Gastroesophageal sphincter (tissue), 4 donors: ENCODE data around the gene SDHAF2. TPM values are rescaled to one million over a fixed set of nuclear protein-coding genes. Genes with fewer than 3 reads are reported as not detected.
"Not testable (repeated sequence)": the region's sequence is repeated elsewhere in the genome, so short reads cannot be mapped to it uniquely, and the experiment has no call there.

Experiments used
- ATAC-seq: fragments of 150-250 bp; one replicate; pipeline ENCODE4 v1.9.1; 2016; ENCODE audit warnings: mild to moderate bottlenecking, moderate library complexity
- H3K27ac ChIP-seq, 4 donors: fragments of 200-600 bp; sonication (generic) in 3 of 4; 1 replicate in 3 of 4; 2 replicates in 1 of 4; pipeline ENCODE4 v1.5.1; 2016 to 2019
- H3K27me3 ChIP-seq: fragments of 200-600 bp; sonication (generic); one replicate; pipeline ENCODE4 v1.5.1; 2019
- H3K36me3 ChIP-seq, 2 donors: fragments of 200-600 bp; sonication (generic); one replicate each; pipeline ENCODE4 v1.5.1; 2019; ENCODE audit warnings: control low read depth in 1 of 2
- H3K4me1 ChIP-seq, 3 donors: fragments of 200-600 bp; sonication (generic); 1 replicate in 2 of 3; 2 replicates in 1 of 3; pipeline ENCODE4 v1.5.1; 2016 to 2019; ENCODE audit warnings: control low read depth in 2 of 3
- H3K4me3 ChIP-seq, 2 donors: fragments of 200-600 bp; sonication (generic); one replicate each; pipeline ENCODE4 v1.5.1; 2019; ENCODE audit warnings: mild to moderate bottlenecking in 1 of 2, moderate library complexity in 1 of 2
- H3K9me3 ChIP-seq, 3 donors: fragments of 200-600 bp; sonication (generic); one replicate each; pipeline ENCODE4 v1.5.1; 2017 to 2019; ENCODE audit warnings: control low read depth in 2 of 3
- EP300 ChIP-seq: sonication (generic); formaldehyde crosslinking; IDR thresholded peaks from one replicate; pipeline ENCODE4 v1.6.1; 2017; ENCODE audit warnings: antibody characterized with exemption, mild to moderate bottlenecking
- POLR2A ChIP-seq, 2 donors: fragments of 450-650 bp; IDR thresholded peaks; one replicate each; pipeline ENCODE4 v1.6.1; 2017; ENCODE audit warnings: antibody characterized with exemption in 2 of 2, mild to moderate bottlenecking in 2 of 2, moderate library complexity in 1 of 2
- POLR2AphosphoS5 ChIP-seq: sonication (generic); formaldehyde crosslinking; IDR thresholded peaks from one replicate; pipeline ENCODE4 v1.6.1; 2017; ENCODE audit warnings: antibody characterized with exemption
- WGBS, 2 donors: methylation state at CpG; one replicate each; pipeline ENCODE4 v1.1.5; 2018; ENCODE audit warnings: low coverage in 1 of 2; 5-methylcytosine and 5-hydroxymethylcytosine counted together
- total RNA-seq, 4 donors: library from RNA; depleted of rRNA; stranded (reverse); fragments of >200 nt; gene quantifications; one replicate each; pipeline ENCODE4 v1.1.0, GENCODE V29; 2016
- TF ChIP-seq, protein P1 (sequence below), 4 experiments: fragments of 200-600 bp in 2 of 4; fragments of 450-650 bp in 2 of 4; sonication (generic) in 1 of 4; IDR thresholded peaks; one replicate each; pipeline ENCODE4 v1.5.1; 2017 to 2019; ENCODE audit warnings: antibody characterized with exemption in 4 of 4, mild to moderate bottlenecking in 2 of 4, moderate library complexity in 2 of 4

The SDHAF2 gene
- total RNA-seq, 4 donors from 2014 or later: 32.5 to 71.1 (median 48.3) TPM

DNA sequence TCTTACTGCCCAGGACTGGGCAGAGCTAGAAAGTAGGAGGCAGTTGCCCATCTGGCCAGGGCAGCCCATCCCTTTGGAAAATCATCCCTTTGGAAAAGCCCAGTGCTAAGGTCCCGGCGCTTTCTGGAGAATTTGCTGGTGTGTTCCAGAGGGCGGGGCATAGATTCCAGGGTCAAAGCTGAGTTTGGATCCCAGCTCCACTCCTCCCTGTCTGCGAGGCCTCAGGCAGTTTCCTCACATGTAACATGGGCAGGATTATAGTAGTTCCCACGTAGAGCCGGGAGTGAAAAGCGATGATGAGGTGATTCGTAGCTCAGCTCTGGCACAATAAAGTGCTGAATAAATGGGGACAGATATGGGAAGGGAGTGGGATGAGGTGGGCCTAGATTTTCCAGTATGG, 47.2 kb downstream of the SDHAF2 start:
- Histone ChIP-seq H3K27me3 (peaks cover 14% of the 10 kb centered on the region), H3K36me3 (peaks cover 0 to 13% of the 10 kb centered on the region in 2 donors), H3K9me3 (no peaks in the 10 kb centered on the region), H3K4me1 (peaks cover 0 to 39% (median 20%) of the 10 kb centered on the region in 3 donors), H3K27ac (peak overlapping the region in 2 of 4 donors; percentile 18 to 49), H3K4me3 (no peak overlapping the region)
- TF ChIP-seq POLR2AphosphoS5 (no peak), POLR2A (IDR thresholded peaks at IDR 0.05) (no peak), EP300 (no peak)
- TF ChIP-seq, protein P1, sequence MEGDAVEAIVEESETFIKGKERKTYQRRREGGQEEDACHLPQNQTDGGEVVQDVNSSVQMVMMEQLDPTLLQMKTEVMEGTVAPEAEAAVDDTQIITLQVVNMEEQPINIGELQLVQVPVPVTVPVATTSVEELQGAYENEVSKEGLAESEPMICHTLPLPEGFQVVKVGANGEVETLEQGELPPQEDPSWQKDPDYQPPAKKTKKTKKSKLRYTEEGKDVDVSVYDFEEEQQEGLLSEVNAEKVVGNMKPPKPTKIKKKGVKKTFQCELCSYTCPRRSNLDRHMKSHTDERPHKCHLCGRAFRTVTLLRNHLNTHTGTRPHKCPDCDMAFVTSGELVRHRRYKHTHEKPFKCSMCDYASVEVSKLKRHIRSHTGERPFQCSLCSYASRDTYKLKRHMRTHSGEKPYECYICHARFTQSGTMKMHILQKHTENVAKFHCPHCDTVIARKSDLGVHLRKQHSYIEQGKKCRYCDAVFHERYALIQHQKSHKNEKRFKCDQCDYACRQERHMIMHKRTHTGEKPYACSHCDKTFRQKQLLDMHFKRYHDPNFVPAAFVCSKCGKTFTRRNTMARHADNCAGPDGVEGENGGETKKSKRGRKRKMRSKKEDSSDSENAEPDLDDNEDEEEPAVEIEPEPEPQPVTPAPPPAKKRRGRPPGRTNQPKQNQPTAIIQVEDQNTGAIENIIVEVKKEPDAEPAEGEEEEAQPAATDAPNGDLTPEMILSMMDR (IDR thresholded peaks at IDR 0.05): no peak
- WGBS, 2 donors: 37 to 55% methylated on average over 4 to 7 of the region's 8 CpGs
- peak; percentile 20 for ATAC-seq

DNA sequence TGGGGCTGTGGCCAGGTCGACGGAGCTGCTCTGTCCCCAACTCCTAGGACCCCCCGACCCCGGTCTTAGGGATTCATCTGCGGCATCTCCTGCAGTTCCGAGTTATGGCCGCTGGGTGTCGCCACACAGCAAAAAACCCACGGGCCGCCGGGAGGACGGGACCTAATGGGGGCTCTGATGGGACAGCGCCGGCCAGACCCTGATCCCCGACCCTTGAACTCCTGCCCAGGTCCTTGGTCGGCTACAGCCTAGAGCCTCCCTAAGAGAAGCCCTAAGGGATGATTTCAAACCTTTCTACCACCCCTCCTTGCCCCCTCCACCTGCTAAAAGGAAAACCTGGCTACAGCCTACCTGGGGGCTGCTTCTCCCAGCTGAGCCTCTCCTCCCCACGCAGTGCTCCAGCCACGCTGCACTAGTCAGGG, 47.8 kb downstream of the SDHAF2 start:
- ATAC-seq: peak; percentile 10
- Histone ChIP-seq H3K4me3 (no peak overlapping the region), H3K36me3 (peaks cover 0 to 13% of the 10 kb centered on the region in 2 donors), H3K27ac (peak overlapping the region in 2 of 4 donors; percentile 18 to 49), H3K9me3 (no peaks in the 10 kb centered on the region), H3K27me3 (peaks cover 20% of the 10 kb centered on the region), H3K4me1 (peaks cover 0 to 33% (median 18%) of the 10 kb centered on the region in 3 donors)
- TF ChIP-seq, protein P1 (IDR thresholded peaks at IDR 0.05): peak in 3 of 4 experiments; percentile 75 to 94 (median 88)
- TF ChIP-seq POLR2AphosphoS5: no peak
- 0 to 14% methylated on average over 1 to 2 of the region's 18 CpGs for WGBS, 2 donors

DNA sequence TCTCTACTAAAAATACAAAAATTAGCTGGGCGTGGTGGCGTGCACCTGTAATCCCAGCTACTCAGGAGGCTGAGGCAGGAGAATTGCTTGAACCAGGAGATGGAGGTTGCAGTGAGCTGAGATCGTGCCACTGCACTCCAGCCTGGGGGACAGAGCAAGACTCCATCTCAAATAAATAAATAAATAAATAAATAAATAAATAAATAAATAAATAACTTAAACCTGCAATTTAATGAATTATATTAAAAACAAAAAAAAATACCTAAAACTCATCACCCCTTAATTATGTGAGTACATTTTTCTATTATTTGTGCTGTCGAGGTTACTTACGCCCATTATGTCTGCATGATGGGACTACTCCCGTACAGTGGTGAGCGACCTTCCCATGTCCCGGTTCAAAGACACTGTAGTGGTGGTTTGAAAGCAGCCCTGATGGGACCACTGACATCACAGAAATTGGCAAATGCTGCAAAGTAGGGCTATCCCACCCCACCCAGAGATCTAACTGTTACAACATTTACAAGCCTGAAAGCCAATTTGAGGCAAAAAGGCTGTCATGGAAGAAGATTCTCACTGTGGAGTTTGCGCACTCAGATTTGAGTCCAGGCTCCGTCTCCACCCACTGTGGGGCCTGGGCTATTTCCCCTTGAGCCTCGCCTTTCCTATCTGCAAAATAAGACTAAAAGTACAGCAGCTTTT, 49.6 kb downstream of the SDHAF2 start:
- H3K4me1 ChIP-seq: peaks cover 0 to 31% (median 17%) of the 10 kb centered on the region in 3 donors
- WGBS, 2 donors: 77 to 82% methylated on average over 3 to 10 of the region's 11 CpGs
- ATAC-seq: peak; percentile 54
- H3K9me3 ChIP-seq, H3K4me3 ChIP-seq, H3K27ac ChIP-seq, H3K36me3 ChIP-seq: not testable (repeated sequence)
- peaks cover 23% of the 10 kb centered on the region for H3K27me3 ChIP-seq

DNA sequence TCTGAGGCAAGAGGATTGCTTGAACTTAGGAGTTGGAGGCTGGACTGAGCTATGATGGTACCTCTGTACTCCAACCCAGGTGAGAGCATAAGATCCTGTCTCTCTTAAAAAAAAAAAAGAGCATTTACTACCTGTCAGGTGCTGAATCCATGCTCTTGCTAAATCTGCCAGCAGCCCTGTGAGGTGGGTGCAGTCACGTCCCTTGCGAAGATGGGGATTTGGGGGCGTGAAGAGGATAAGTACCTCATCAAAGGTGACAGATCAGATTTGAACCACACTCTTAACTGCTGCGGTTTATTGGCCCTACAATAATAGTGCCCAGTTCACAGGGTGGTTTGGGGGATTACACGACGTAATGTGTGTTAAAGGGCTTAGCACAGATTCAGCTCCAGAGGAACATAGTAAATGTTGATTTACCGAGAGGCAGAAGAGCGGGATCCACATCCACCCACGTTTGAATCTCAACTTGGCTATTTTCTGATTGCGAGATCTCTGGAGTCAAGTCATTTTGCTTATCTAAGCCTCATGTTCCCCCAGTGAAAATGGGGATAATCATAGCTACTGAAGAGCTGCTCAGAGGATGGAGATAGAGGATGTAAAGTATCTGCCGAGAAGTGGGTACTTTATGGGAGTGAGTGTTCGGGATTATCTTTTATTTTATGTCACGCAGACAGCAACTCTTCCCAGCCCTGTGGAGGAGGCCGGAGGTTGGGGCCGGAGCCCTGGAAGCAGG, 50.5 kb downstream of the SDHAF2 start:
- no peak for ATAC-seq
- WGBS, 2 donors: 65 to 79% methylated on average over 4 to 10 of the region's 15 CpGs
- peaks cover 0 to 31% (median 17%) of the 10 kb centered on the region in 3 donors for H3K4me1 ChIP-seq
- H3K4me3 ChIP-seq: no peak overlapping the region
- TF ChIP-seq, protein P1 (IDR thresholded peaks at IDR 0.05): no peak
- TF ChIP-seq POLR2A (IDR thresholded peaks at IDR 0.05): no peak
- no peaks in the 10 kb centered on the region for H3K9me3 ChIP-seq
- peaks cover 23% of the 10 kb centered on the region for H3K27me3 ChIP-seq
- H3K36me3 ChIP-seq: peaks cover 0 to 9% of the 10 kb centered on the region in 2 donors
- H3K27ac ChIP-seq: no peak overlapping the region

DNA sequence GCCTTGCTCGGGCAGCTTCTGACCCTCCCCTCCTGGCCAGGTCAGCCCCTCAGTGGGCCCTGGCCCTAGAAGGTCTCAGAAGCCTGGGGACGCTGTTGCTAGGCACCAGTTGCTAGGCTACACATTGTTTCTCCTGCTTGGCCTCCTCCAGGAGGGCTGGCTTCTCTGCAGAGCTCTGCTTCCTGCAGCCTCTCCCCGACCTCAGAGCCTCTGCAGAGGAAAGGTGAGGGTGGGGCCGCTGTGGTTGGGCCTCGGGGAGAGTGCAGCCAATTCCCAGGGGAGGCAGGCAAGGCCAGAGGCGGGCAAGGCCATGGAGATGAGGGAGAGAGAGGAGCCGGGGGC, 51.0 kb downstream of the SDHAF2 start:
- no peak for ATAC-seq
- Histone ChIP-seq H3K27ac (no peak overlapping the region), H3K4me3 (no peak overlapping the region), H3K9me3 (no peaks in the 10 kb centered on the region), H3K36me3 (peaks cover 0 to 14% of the 10 kb centered on the region in 2 donors), H3K4me1 (peaks cover 0 to 31% (median 17%) of the 10 kb centered on the region in 3 donors), H3K27me3 (peaks cover 23% of the 10 kb centered on the region)
- WGBS, 2 donors: no CpG with 5 or more reads among the region's 7 CpGs
- TF ChIP-seq POLR2AphosphoS5: no peak
- no peak for TF ChIP-seq POLR2A (IDR thresholded peaks at IDR 0.05)
- no peak for TF ChIP-seq EP300
- TF ChIP-seq, protein P1 (IDR thresholded peaks at IDR 0.05): no peak
